Prostate gland (tissue), 2 donors: ENCODE measurements around the gene FBXW8. TPM values are rescaled to one million over a fixed set of nuclear protein-coding genes. Genes with fewer than 3 reads are reported as not detected.
A peak's percentile ranks its signal among the peaks of the same experiment; 100 is the strongest.

Experiments
- DNase-seq: peaks from one replicate; pipeline ENCODE4 v3.0.0-alpha.2; 2019; ENCODE audit warnings: low spot score
- H3K27ac ChIP-seq, 2 donors: fragments of 200-600 bp; sonication (generic); 2 replicates each; pipeline ENCODE4 v1.5.1; 2017 to 2019
- H3K27me3 ChIP-seq: fragments of 200-600 bp; sonication (generic); replicated peaks from 2 replicates; pipeline ENCODE4 v1.5.1; 2019; ENCODE audit not compliant: insufficient read depth
- H3K36me3 ChIP-seq, 2 donors: fragments of 200-600 bp; sonication (generic); 1 replicate in 1 of 2; 2 replicates in 1 of 2; pipeline versions ENCODE4 v1.5.1 to v1.8.1; 2017 to 2019
- H3K4me1 ChIP-seq: fragments of 200-600 bp; sonication (generic); replicated peaks from 2 replicates; pipeline ENCODE4 v1.5.1; 2019
- H3K4me3 ChIP-seq, 2 donors: fragments of 200-600 bp; sonication (generic); 2 replicates each; pipeline ENCODE4 v1.5.1; 2017 to 2019
- H3K9me3 ChIP-seq: fragments of 200-600 bp; sonication (generic); 2 replicates; pipeline ENCODE4 v1.5.1; 2017
- CTCF ChIP-seq, 4 experiments: fragments of 200-600 bp in 2 of 4; fragments of 450-650 bp in 2 of 4; sonication (generic) in 2 of 4; IDR thresholded peaks; 1 replicate in 3 of 4; 2 replicates in 1 of 4; pipeline ENCODE4 v1.5.1; 2016 to 2019; ENCODE audit warnings: antibody characterized with exemption in 4 of 4, mild to moderate bottlenecking in 2 of 4, moderate library complexity in 2 of 4
- POLR2A ChIP-seq: fragments of 450-650 bp; IDR thresholded peaks from one replicate; pipeline ENCODE4 v1.6.1; 2016; ENCODE audit warnings: antibody characterized with exemption, mild to moderate bottlenecking
- POLR2AphosphoS5 ChIP-seq: sonication (generic); formaldehyde crosslinking; IDR thresholded peaks from one replicate; pipeline ENCODE4 v1.6.1; 2017; ENCODE audit warnings: antibody characterized with exemption
- WGBS: methylation state at CpG from one replicate; pipeline ENCODE4 v1.1.5; 2018; 5-methylcytosine and 5-hydroxymethylcytosine counted together
- intact Hi-C: fragments of 100-400 bp; cut with DNase I; formaldehyde crosslinking; loops from one replicate; pipeline ENCODE4 v1.14.2; 2022
- total RNA-seq, 2 donors: library from RNA; depleted of rRNA; stranded (reverse); fragments of >200 nt; gene quantifications; one replicate each; pipeline ENCODE4 v1.1.0, GENCODE V29; 2016

The FBXW8 gene
- total RNA-seq, 2 donors from 2014 or later = 20.8 to 26.7 TPM

GRCh38 chr12:116880817-116881324 is 29.9 kb upstream of the FBXW8 start:
- H3K4me1 ChIP-seq = peaks cover 18% of the 10 kb centered on the region
- no peak overlapping the region for H3K27ac ChIP-seq
- H3K4me3 ChIP-seq = peak overlapping the region; percentile 14 to 32
- no peaks in the 10 kb centered on the region for H3K9me3 ChIP-seq
- peaks cover 41% of the 10 kb centered on the region for H3K27me3 ChIP-seq
- under 1% methylated on average over 23 of the region's 65 CpGs for WGBS
- intact Hi-C loops = no loop called here
- TF ChIP-seq CTCF (IDR thresholded peaks at IDR 0.05) (peak in 2 of 4 experiments; percentile 3 to 28), POLR2AphosphoS5 (no peak), POLR2A (no peak)
- no peaks in the 10 kb centered on the region for H3K36me3 ChIP-seq
- no peak for DNase-seq

GRCh38 chr12:116881325-116881876 is 29.3 kb upstream of the FBXW8 start, which contains the start of gene HRK:
HRK (minus strand) TSS chr12:116881441; CDS start chr12:116881307, 134 bp downstream.
- WGBS = 1% methylated on average over 29 of the region's 49 CpGs
- TF ChIP-seq POLR2A (no peak), CTCF (IDR thresholded peaks at IDR 0.05) (no peak), POLR2AphosphoS5 (no peak)
- no peak for DNase-seq
- Histone ChIP-seq H3K4me3 (peak within 1 kb of the TSS; percentile 14 to 32), H3K27ac (no peak within 1 kb of the TSS), H3K9me3 (no peaks in the 10 kb centered on the region), H3K27me3 (peaks cover 41% of the 10 kb centered on the region), H3K36me3 (no peaks in the 10 kb centered on the region), H3K4me1 (peaks cover 18% of the 10 kb centered on the region)
- intact Hi-C loops = no loop called here

- intact Hi-C loops = no loop called here
Observed at GRCh38 chr12:116881877-116882507, 28.8 kb upstream of the FBXW8 start.

DNA sequence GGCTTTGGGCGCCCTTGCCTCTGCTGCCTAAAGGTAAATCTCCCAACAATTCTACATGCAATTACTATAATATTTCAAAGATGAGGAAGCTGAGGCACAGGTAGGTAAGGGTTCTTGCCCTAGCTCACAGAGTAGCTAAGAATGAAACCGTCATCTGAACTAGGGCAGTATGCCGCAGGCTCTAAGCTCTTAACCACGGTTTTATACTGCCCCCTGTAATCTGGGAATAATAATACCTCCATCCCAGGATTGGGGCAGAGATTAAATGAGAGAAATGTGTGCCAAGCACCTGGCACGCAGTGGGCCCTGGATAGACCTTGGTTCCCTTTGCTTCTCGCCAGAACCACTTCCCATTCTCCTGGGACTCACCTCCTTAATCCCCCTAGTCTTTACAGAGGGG is 28.0 kb upstream of the FBXW8 start:
- TF ChIP-seq POLR2AphosphoS5 = no peak
- TF ChIP-seq POLR2A = no peak
- no peak for TF ChIP-seq CTCF (IDR thresholded peaks at IDR 0.05)
- Histone ChIP-seq H3K4me1 (peaks cover 18% of the 10 kb centered on the region), H3K36me3 (no peaks in the 10 kb centered on the region), H3K27ac (no peak overlapping the region), H3K9me3 (no peaks in the 10 kb centered on the region), H3K4me3 (no peak overlapping the region), H3K27me3 (peaks cover 37% of the 10 kb centered on the region)
- intact Hi-C loops = no loop called here
- 41% methylated on average over 6 of the region's 6 CpGs for WGBS
- no peak for DNase-seq

More at GRCh38 chr12:116881877-116882507, 28.8 kb upstream of the FBXW8 start:
- Histone ChIP-seq H3K9me3 (no peaks in the 10 kb centered on the region), H3K36me3 (no peaks in the 10 kb centered on the region), H3K4me1 (peaks cover 18% of the 10 kb centered on the region), H3K27me3 (peaks cover 37% of the 10 kb centered on the region), H3K27ac (no peak overlapping the region), H3K4me3 (no peak overlapping the region)
- DNase-seq = no peak
- 4% methylated on average over 29 of the region's 29 CpGs for WGBS
- TF ChIP-seq POLR2AphosphoS5 (no peak), CTCF (IDR thresholded peaks at IDR 0.05) (no peak), POLR2A (no peak)
